HepG2 (cell line): ENCODE results near the gene PSMD4. TPM values are rescaled to one million over a fixed set of nuclear protein-coding genes. Genes with fewer than 3 reads are reported as not detected.

Source experiments
- ATAC-seq: fragments of 200-7000 bp; cut with Tn5 transposase; 3 replicates; pipeline ENCODE4 v1.9.1; 2020; ENCODE audit warnings: mild to moderate bottlenecking, moderate library complexity
- BruUV-seq: library from RNA; stranded (reverse); fragments of 400-500 nt; replicated peaks from 2 replicates; lab custom pipeline; 2021; lab: Mats Ljungman, UMichigan
- CTCF ChIA-PET: fragments of 300-600 bp; formaldehyde crosslinking; extraction: SDS; loops from one replicate; lab custom pipeline; 2021; ENCODE audit warnings: low total read pairs, inconsistent platforms, low intra/inter-chr PET ratio; lab: Yijun Ruan, JAX
- POLR2A ChIA-PET: fragments of 350-600 bp; sonication (Branson Sonifier 250); formaldehyde crosslinking; loops from one replicate; lab custom pipeline; 2020; ENCODE audit warnings: antibody characterized with exemption, inconsistent platforms; lab: Yijun Ruan, JAX
- DNase-seq: peaks from one replicate; pipeline ENCODE4 v3.0.0-alpha.2; 2015; ENCODE audit warnings: low spot score
- FAIRE-seq: peaks from 3 replicates; lab custom pipeline; 2011; peaks lifted over from hg19 to GRCh38; lab: Jason Lieb, UNC
- H2AFZ ChIP-seq: one replicate; pipeline ENCODE4 v1.6.1; 2011; ENCODE audit warnings: low read length, inconsistent platforms
- H3K27ac ChIP-seq: fragments of 300-600 bp; 3 replicates; pipeline ENCODE4 v1.8.0; 2011; ENCODE audit warnings: mixed run types, mild to moderate bottlenecking, mixed read lengths, low read length, inconsistent platforms; ENCODE audit not compliant: insufficient read depth; ENCODE audit errors: extremely low read length
- H3K27me3 ChIP-seq, 2 experiments: fragments of 200-600 bp in 1 of 2; 2 replicates in 1 of 2; 3 replicates in 1 of 2; pipeline versions ENCODE4 v1.6.0 to v1.8.0; 2011; ENCODE audit warnings: low read length in 2 of 2, mild to moderate bottlenecking in 2 of 2, moderate library complexity in 2 of 2, inconsistent platforms in 1 of 2; ENCODE audit not compliant: insufficient read depth in 2 of 2, control insufficient read depth in 1 of 2
- H3K36me3 ChIP-seq, 2 experiments: fragments of 200-600 bp in 1 of 2; replicated peaks in 1 of 2; 2 replicates in 1 of 2; 3 replicates in 1 of 2; pipeline versions ENCODE4 v1.5.1 to v1.8.0; 2011; ENCODE audit warnings: low read length in 2 of 2, inconsistent platforms in 1 of 2; ENCODE audit not compliant: insufficient read depth in 2 of 2, control insufficient read depth in 1 of 2
- H3K4me1 ChIP-seq: 2 replicates; pipeline ENCODE4 v1.5.1; 2012; ENCODE audit warnings: low read length, inconsistent platforms; ENCODE audit not compliant: insufficient read depth
- H3K4me2 ChIP-seq: 2 replicates; pipeline ENCODE4 v1.6.0; 2011; ENCODE audit warnings: low read depth, low read length, inconsistent platforms
- H3K4me3 ChIP-seq, 3 experiments: fragments of 200-600 bp in 1 of 3; sonication (generic), shearing (Covaris generic) in 1 of 3; replicated peaks in 1 of 3; 2 replicates each; pipeline ENCODE4 v1.5.1; 2011 to 2016; ENCODE audit warnings: low read length in 3 of 3, inconsistent platforms in 2 of 3, low read depth in 2 of 3, mild to moderate bottlenecking in 2 of 3, control low read depth in 1 of 3, mixed read lengths in 1 of 3; ENCODE audit not compliant: insufficient read depth in 1 of 3
- H3K79me2 ChIP-seq: one replicate; pipeline ENCODE4 v1.6.1; 2011; ENCODE audit warnings: low read length, inconsistent platforms; ENCODE audit not compliant: insufficient read depth
- H3K9ac ChIP-seq: 2 replicates; pipeline ENCODE4 v1.6.0; 2011; ENCODE audit warnings: mild to moderate bottlenecking, low read depth, low read length, inconsistent platforms; ENCODE audit not compliant: insufficient read depth
- H3K9me3 ChIP-seq: 2 replicates; pipeline ENCODE4 v1.5.1; 2012; ENCODE audit warnings: mild to moderate bottlenecking, low read length
- H4K20me1 ChIP-seq: 2 replicates; pipeline ENCODE4 v1.6.0; 2011; ENCODE audit warnings: inconsistent platforms, mild to moderate bottlenecking, low read length, moderate library complexity; ENCODE audit not compliant: insufficient read depth
- NFRKB ChIP-seq: fragments of 450-650 bp; IDR thresholded peaks from 2 replicates; pipeline ENCODE4 v1.6.1; 2017
- SIX4 ChIP-seq: sonication (generic); formaldehyde crosslinking; IDR thresholded peaks from 2 replicates; pipeline ENCODE4 v1.4.0; 2020; ENCODE audit warnings: missing genetic modification reagents
- SMC3 ChIP-seq: IDR thresholded peaks from 2 replicates; pipeline ENCODE4 v1.6.1; 2011; ENCODE audit warnings: low read length, improper control_type of control experiment
- ZNF431 ChIP-seq: sonication (generic); formaldehyde crosslinking; IDR thresholded peaks from 2 replicates; pipeline ENCODE4 v1.9.0; 2022; ENCODE audit warnings: missing genetic modification reagents, low read depth, mild to moderate bottlenecking, borderline replicate concordance
- ZNF546 ChIP-seq: sonication (generic); formaldehyde crosslinking; conservative IDR thresholded peaks from 2 replicates; pipeline ENCODE4 v1.8.1; 2023; ENCODE audit warnings: mild to moderate bottlenecking, missing genetic modification reagents
- ZNF782 ChIP-seq: sonication (generic); formaldehyde crosslinking; IDR thresholded peaks from 2 replicates; pipeline ENCODE4 v1.4.0; 2020; ENCODE audit warnings: missing genetic modification reagents, mild to moderate bottlenecking, borderline replicate concordance
- WGBS: methylation state at CpG from one replicate; pipeline ENCODE4 v1.1.6; 2017; ENCODE audit warnings: low lambda C conversion rate; 5-methylcytosine and 5-hydroxymethylcytosine counted together
- in situ Hi-C: cut with HindIII; loops from 2 replicates; pipeline ENCODE4 v1.10.0; 2017; ENCODE audit warnings: low pct_unique_long_range_greater_than_20kb; ENCODE audit not compliant: extremely low pct_ligation_motif_present
- intact Hi-C: fragments of 100-400 bp; cut with micrococcal nuclease; formaldehyde crosslinking; loops from one replicate; pipeline ENCODE4 v1.10.0; 2022; ENCODE audit not compliant: unreplicated experiment
- polyA plus RNA-seq, 8 experiments: library from polyadenylated mRNA; depleted of rRNA in 3 of 8; stranded (reverse) in 7 of 8; unstranded in 1 of 8; fragments of >200 nt; fragmentation: Illumina TruSeq in 4 of 8; extraction: Trizol in 4 of 8; gene quantifications; 2 replicates each; pipeline versions ENCODE4 v1.2.1 to v1.2.3, GENCODE V29; 2011 to 2016; ENCODE audit warnings: low read depth in 4 of 8, missing spikeins in 1 of 8, mixed read lengths in 1 of 8; ENCODE audit not compliant: insufficient read depth in 1 of 8
- total RNA-seq, 5 experiments: library from RNA; depleted of rRNA; stranded (reverse); fragments of >200 nt; fragmentation: Illumina TruSeq; extraction: Trizol; gene quantifications; 2 replicates each; pipeline ENCODE4 v1.2.3, GENCODE V29; 2016; ENCODE audit warnings: low read depth in 1 of 5
- TF ChIP-seq, protein P1 (sequence below): sonication (generic); formaldehyde crosslinking; IDR thresholded peaks from 2 replicates; pipeline ENCODE4 v1.5.1; 2020; ENCODE audit warnings: mild to moderate bottlenecking, missing genetic modification reagents
- TF ChIP-seq, protein P2 (sequence below): sonication (generic); formaldehyde crosslinking; IDR thresholded peaks from 2 replicates; pipeline ENCODE4 v1.4.0; 2020; ENCODE audit warnings: missing genetic modification reagents

Gene PSMD4
- total and polyA plus RNA-seq, 2 of the 13 experiments (the other 11 are each of a cell fraction or from before 2014, with no cell fraction given) = 194 to 243 TPM

- 93% methylated on average over 8 of the region's 8 CpGs for WGBS
- POLR2A ChIA-PET = interaction anchor here (2.6 kb wide), 1 partner anchor 14 kb away, joined by 19 read pairs; the partner anchor contains the start of gene PI4KB
- Histone ChIP-seq H3K4me1 (peaks cover 17% of the 10 kb centered on the region), H3K9me3 (no peaks in the 10 kb centered on the region), H3K27ac (no peak overlapping the region), H3K4me2 (no peak overlapping the region), H4K20me1 (no peaks in the 10 kb centered on the region), H3K79me2 (no peaks in the 10 kb centered on the region), H3K9ac (no peak overlapping the region), H2AFZ (no peak overlapping the region), H3K27me3 (no peaks in the 10 kb centered on the region), H3K36me3 (peaks cover 10 to 61% of the 10 kb centered on the region in 2 experiments), H3K4me3 (no peak overlapping the region)
- DNase-seq (no peak), ATAC-seq (no peak), FAIRE-seq (no peak)
- TF ChIP-seq, protein P1, sequence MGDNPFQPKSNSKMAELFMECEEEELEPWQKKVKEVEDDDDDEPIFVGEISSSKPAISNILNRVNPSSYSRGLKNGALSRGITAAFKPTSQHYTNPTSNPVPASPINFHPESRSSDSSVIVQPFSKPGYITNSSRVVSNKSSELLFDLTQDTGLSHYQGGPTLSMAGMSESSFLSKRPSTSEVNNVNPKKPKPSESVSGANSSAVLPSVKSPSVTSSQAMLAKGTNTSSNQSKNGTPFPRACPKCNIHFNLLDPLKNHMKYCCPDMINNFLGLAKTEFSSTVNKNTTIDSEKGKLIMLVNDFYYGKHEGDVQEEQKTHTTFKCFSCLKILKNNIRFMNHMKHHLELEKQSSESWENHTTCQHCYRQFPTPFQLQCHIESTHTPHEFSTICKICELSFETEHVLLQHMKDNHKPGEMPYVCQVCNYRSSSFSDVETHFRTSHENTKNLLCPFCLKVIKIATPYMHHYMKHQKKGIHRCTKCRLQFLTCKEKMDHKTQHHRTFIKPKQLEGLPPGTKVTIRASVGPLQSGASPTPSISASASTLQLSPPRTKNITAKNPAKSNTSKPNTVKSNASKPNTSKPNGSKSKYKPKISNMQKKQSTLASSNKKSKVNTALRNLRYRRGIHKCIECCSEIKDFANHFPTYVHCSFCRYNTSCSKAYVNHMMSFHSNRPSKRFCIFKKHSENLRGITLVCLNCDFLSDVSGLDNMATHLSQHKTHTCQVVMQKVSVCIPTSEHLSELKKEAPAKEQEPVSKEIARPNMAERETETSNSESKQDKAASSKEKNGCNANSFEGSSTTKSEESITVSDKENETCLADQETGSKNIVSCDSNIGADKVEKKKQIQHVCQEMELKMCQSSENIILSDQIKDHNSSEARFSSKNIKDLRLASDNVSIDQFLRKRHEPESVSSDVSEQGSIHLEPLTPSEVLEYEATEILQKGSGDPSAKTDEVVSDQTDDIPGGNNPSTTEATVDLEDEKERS = no peak
- TF ChIP-seq SMC3 = no peak
- intact Hi-C loops = no loop called here
- CTCF ChIA-PET = no interaction called here
- no TSS peak for BruUV-seq
- in situ Hi-C loops = no loop called here
Observed at GRCh38 chr1:151312826-151313225, 58.3 kb downstream of the PSMD4 start.

DNA sequence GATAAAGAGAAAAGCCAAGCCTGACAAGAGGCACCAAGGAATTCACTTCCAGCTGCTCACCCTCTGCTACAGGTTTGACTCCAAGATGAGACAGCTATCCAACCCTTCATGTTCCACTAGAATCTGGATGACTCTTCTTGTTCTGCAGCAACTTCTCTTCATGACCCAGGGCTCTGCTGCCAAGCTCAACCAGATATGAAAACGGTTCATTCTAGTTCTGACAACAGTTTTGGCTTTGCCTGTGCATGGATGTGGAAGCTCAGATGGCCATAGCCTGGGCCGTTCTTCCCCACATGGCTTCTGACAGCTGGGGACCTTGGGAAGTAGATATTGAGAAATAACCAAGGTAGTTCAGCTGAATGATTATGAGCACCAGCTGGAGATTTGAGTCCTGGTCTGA is 59.0 kb downstream of the PSMD4 start:
- ATAC-seq = no peak
- ChIA-PET POLR2A (interaction anchor here (1.0 to 2.6 kb wide), 2 partner anchors 14 to 59 kb away, joined by 3 to 19 read pairs; partner anchors contain the start of genes PI4KB and SELENBP1), CTCF (no interaction called here)
- Histone ChIP-seq H4K20me1 (no peaks in the 10 kb centered on the region), H3K4me2 (no peak overlapping the region), H3K4me1 (peaks cover 17% of the 10 kb centered on the region), H3K27me3 (no peaks in the 10 kb centered on the region), H3K27ac (no peak overlapping the region), H3K9me3 (no peaks in the 10 kb centered on the region), H3K36me3 (peaks cover 8 to 55% of the 10 kb centered on the region in 2 experiments), H2AFZ (no peak overlapping the region), H3K4me3 (no peak overlapping the region), H3K79me2 (no peaks in the 10 kb centered on the region), H3K9ac (no peak overlapping the region)
- no peak for DNase-seq
- intact Hi-C loops = no loop called here
- TF ChIP-seq, protein P2, sequence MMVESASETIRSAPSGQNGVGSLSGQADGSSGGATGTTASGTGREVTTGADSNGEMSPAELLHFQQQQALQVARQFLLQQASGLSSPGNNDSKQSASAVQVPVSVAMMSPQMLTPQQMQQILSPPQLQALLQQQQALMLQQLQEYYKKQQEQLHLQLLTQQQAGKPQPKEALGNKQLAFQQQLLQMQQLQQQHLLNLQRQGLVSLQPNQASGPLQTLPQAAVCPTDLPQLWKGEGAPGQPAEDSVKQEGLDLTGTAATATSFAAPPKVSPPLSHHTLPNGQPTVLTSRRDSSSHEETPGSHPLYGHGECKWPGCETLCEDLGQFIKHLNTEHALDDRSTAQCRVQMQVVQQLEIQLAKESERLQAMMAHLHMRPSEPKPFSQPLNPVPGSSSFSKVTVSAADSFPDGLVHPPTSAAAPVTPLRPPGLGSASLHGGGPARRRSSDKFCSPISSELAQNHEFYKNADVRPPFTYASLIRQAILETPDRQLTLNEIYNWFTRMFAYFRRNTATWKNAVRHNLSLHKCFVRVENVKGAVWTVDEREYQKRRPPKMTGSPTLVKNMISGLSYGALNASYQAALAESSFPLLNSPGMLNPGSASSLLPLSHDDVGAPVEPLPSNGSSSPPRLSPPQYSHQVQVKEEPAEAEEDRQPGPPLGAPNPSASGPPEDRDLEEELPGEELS (CRISPR knock-in tag) = no peak
- TF ChIP-seq, protein P1 = no peak
- TF ChIP-seq NFRKB (no peak), ZNF431 (CRISPR knock-in tag) (no peak), SIX4 (CRISPR knock-in tag) (no peak), ZNF782 (CRISPR knock-in tag) (no peak), ZNF546 (CRISPR knock-in tag) (no peak)
- no TSS peak for BruUV-seq
- in situ Hi-C loops = no loop called here
- FAIRE-seq = no peak
- 65% methylated on average over 2 of the region's 2 CpGs for WGBS
